HCT116 (cell line): Measurements from ENCODE around the gene ALX3. TPM values are rescaled to one million over a fixed set of nuclear protein-coding genes. Genes with fewer than 3 reads are reported as not detected.

Experiments used
- ATAC-seq: fragments of 200-7000 bp; cut with Tn5 transposase; 2 replicates; pipeline ENCODE4 v1.9.1; 2020; ENCODE audit warnings: mild to moderate bottlenecking, moderate library complexity
- BruUV-seq: library from RNA; stranded (reverse); fragments of 400-500 nt; replicated peaks from 2 replicates; lab custom pipeline; 2021; lab: Mats Ljungman, UMichigan
- CTCF ChIA-PET: fragments of 300-600 bp; sonication (Branson Sonifier 250); formaldehyde crosslinking; loops from one replicate; lab custom pipeline; 2021; ENCODE audit warnings: antibody characterized with exemption; lab: Charles Lee
- POLR2A ChIA-PET: fragments of 300-600, 350-600 bp; sonication (Branson Sonifier 250); formaldehyde crosslinking; loops from one replicate; lab custom pipeline; 2021; ENCODE audit warnings: antibody characterized with exemption; lab: Charles Lee
- RAD21 ChIA-PET, 2 experiments: fragments of 300-600 bp; sonication (Branson Sonifier 250); formaldehyde crosslinking; loops; one replicate each; lab custom pipeline; 2023; ENCODE audit warnings: low total read pairs in 2 of 2; ENCODE audit not compliant: uncharacterized antibody in 2 of 2, unreplicated experiment in 2 of 2, low non-redundant PET in 1 of 2; lab: Charles Lee
- DNase-seq: peaks from one replicate; pipeline ENCODE4 v3.0.0-alpha.2; 2010; ENCODE audit warnings: low read depth, low spot score
- H2AFZ ChIP-seq: fragments of 200-600 bp; shearing (Covaris generic), sonication (generic); 2 replicates; pipeline ENCODE4 v1.6.1; 2017; ENCODE audit warnings: low read depth, mixed run types, mixed read lengths, antibody characterized with exemption, low read length; ENCODE audit not compliant: poor library complexity, severe bottlenecking
- H3K27ac ChIP-seq: 2 replicates; pipeline ENCODE4 v1.5.1; 2012; ENCODE audit warnings: low read depth, low read length
- H3K27me3 ChIP-seq: fragments of 200-600 bp; sonication (generic); 2 replicates; pipeline ENCODE4 v1.6.1; 2016; ENCODE audit warnings: mixed run types, low read length, mixed read lengths; ENCODE audit not compliant: insufficient read depth
- H3K36me3 ChIP-seq, 2 experiments: fragments of 200-500 bp in 1 of 2; fragments of 200-600 bp in 1 of 2; sonication (Bioruptor generic) in 1 of 2; sonication (generic) in 1 of 2; 2 replicates each; pipeline versions ENCODE4 v1.5.1 to v1.6.1; 2014 to 2016; ENCODE audit warnings: low read length in 2 of 2, inconsistent platforms in 1 of 2, mixed read lengths in 1 of 2, mixed run types in 1 of 2; ENCODE audit not compliant: insufficient read depth in 2 of 2, control insufficient read depth in 1 of 2
- H3K4me1 ChIP-seq, 2 experiments: fragments of 200-600 bp in 1 of 2; sonication (generic) in 1 of 2; 2 replicates each; pipeline versions ENCODE4 v1.5.1 to v1.6.1; 2012 to 2017; ENCODE audit warnings: low read length in 2 of 2, inconsistent platforms in 1 of 2, mild to moderate bottlenecking in 1 of 2, mixed read lengths in 1 of 2, mixed run types in 1 of 2, moderate library complexity in 1 of 2; ENCODE audit not compliant: insufficient read depth in 2 of 2, control insufficient read depth in 1 of 2
- H3K4me2 ChIP-seq: fragments of 200-600 bp; sonication (generic); 2 replicates; pipeline ENCODE4 v1.6.1; 2017; ENCODE audit warnings: mixed run types, low read length, mixed read lengths
- H3K4me3 ChIP-seq, 2 experiments: fragments of 200-600 bp in 1 of 2; sonication (generic) in 1 of 2; replicated peaks in 1 of 2; 2 replicates each; pipeline ENCODE4 v1.5.1; 2011 to 2016; ENCODE audit warnings: low read length in 2 of 2, control low read depth in 1 of 2, low read depth in 1 of 2, mild to moderate bottlenecking in 1 of 2, mixed read lengths in 1 of 2, mixed run types in 1 of 2
- H3K79me2 ChIP-seq: fragments of 200-600 bp; sonication (generic); 2 replicates; pipeline ENCODE4 v1.6.1; 2017; ENCODE audit warnings: mild to moderate bottlenecking, mixed run types, low read length, moderate library complexity, mixed read lengths; ENCODE audit not compliant: insufficient read depth
- H3K9ac ChIP-seq: fragments of 200-600 bp; sonication (generic); 2 replicates; pipeline ENCODE4 v1.6.1; 2016; ENCODE audit warnings: low read length, mixed read lengths
- H3K9me2 ChIP-seq: fragments of 200-600 bp; sonication (generic), shearing (Covaris generic); 2 replicates; pipeline ENCODE4 v1.6.1; 2017; ENCODE audit warnings: mixed run types, mild to moderate bottlenecking, moderate library complexity; ENCODE audit not compliant: insufficient read depth
- H3K9me3 ChIP-seq, 2 experiments: fragments of 200-500 bp in 1 of 2; fragments of 200-600 bp in 1 of 2; sonication (Bioruptor generic) in 1 of 2; sonication (generic) in 1 of 2; 2 replicates each; pipeline ENCODE4 v1.6.1; 2014 to 2017; ENCODE audit warnings: low read length in 2 of 2, mixed read lengths in 2 of 2, inconsistent platforms in 1 of 2, low read depth in 1 of 2, mild to moderate bottlenecking in 1 of 2, mixed run types in 1 of 2, moderate library complexity in 1 of 2; ENCODE audit not compliant: control insufficient read depth in 1 of 2, insufficient read depth in 1 of 2
- H4K20me1 ChIP-seq: fragments of 200-600 bp; sonication (generic), shearing (Covaris generic); 2 replicates; pipeline ENCODE4 v1.6.1; 2017; ENCODE audit warnings: mixed run types, mild to moderate bottlenecking, moderate library complexity; ENCODE audit not compliant: insufficient read depth
- CEBPB ChIP-seq: IDR thresholded peaks from 2 replicates; pipeline ENCODE4 v1.6.1; 2012; ENCODE audit warnings: low read depth
- ELF1 ChIP-seq: IDR thresholded peaks from 2 replicates; pipeline ENCODE4 v1.6.1; 2012; ENCODE audit warnings: low read depth, borderline replicate concordance
- EZH2 ChIP-seq: fragments of 200-600 bp; sonication (generic); IDR thresholded peaks from 2 replicates; pipeline ENCODE4 v1.6.1; 2017; ENCODE audit warnings: antibody characterized with exemption, mixed run types
- EZH2phosphoT487 ChIP-seq: fragments of 200-600 bp; IDR thresholded peaks from 2 replicates; pipeline ENCODE4 v1.6.1; 2018; ENCODE audit warnings: antibody characterized with exemption, borderline replicate concordance
- JUND ChIP-seq: IDR thresholded peaks from 2 replicates; pipeline ENCODE4 v1.6.1; 2012
- POLR2AphosphoS5 ChIP-seq: IDR thresholded peaks from 2 replicates; pipeline ENCODE4 v1.6.1; 2011; ENCODE audit warnings: mild to moderate bottlenecking, low read depth, low read length, moderate library complexity
- RAD21 ChIP-seq: IDR thresholded peaks from 2 replicates; pipeline ENCODE4 v1.6.1; 2012; ENCODE audit warnings: low read depth, mild to moderate bottlenecking
- SIN3A ChIP-seq: IDR thresholded peaks from 2 replicates; pipeline ENCODE4 v1.6.1; 2012; ENCODE audit warnings: low read depth
- SP1 ChIP-seq: IDR thresholded peaks from 2 replicates; pipeline ENCODE4 v1.6.1; 2012; ENCODE audit warnings: low read depth
- SRF ChIP-seq: IDR thresholded peaks from 2 replicates; pipeline ENCODE4 v1.6.1; 2012; ENCODE audit warnings: low read depth
- intact Hi-C: fragments of 100-400 bp; cut with micrococcal nuclease; formaldehyde crosslinking; loops from 2 replicates; pipeline ENCODE4 v1.10.0; 2022
- total RNA-seq: library from RNA; stranded (reverse); gene quantifications from one replicate; pipeline ENCODE4 v1.2.1, GENCODE V29; 2021; ENCODE audit not compliant: unreplicated experiment
- TF ChIP-seq, protein P1 (sequence below), 3 experiments: fragments of 200-600 bp in 1 of 3; sonication (generic) in 1 of 3; IDR thresholded peaks in 2 of 3; conservative IDR thresholded peaks in 1 of 3; 2 replicates each; pipeline ENCODE4 v1.5.1; 2012 to 2017; ENCODE audit warnings: low read depth in 2 of 3, low read length in 2 of 3, antibody characterized with exemption in 1 of 3, borderline replicate concordance in 1 of 3, control low read depth in 1 of 3, mild to moderate bottlenecking in 1 of 3, mixed read lengths in 1 of 3, mixed run types in 1 of 3, moderate library complexity in 1 of 3; ENCODE audit not compliant: insufficient read depth in 1 of 3
- TF ChIP-seq, protein P2 (sequence below): IDR thresholded peaks from 2 replicates; pipeline ENCODE4 v1.6.1; 2012
- TF ChIP-seq, protein P3 (sequence below): IDR thresholded peaks from 2 replicates; pipeline ENCODE4 v1.6.1; 2012; ENCODE audit warnings: low read depth

Gene ALX3
- total RNA-seq, 1 experiment from 2014 or later, result not detected

DNA sequence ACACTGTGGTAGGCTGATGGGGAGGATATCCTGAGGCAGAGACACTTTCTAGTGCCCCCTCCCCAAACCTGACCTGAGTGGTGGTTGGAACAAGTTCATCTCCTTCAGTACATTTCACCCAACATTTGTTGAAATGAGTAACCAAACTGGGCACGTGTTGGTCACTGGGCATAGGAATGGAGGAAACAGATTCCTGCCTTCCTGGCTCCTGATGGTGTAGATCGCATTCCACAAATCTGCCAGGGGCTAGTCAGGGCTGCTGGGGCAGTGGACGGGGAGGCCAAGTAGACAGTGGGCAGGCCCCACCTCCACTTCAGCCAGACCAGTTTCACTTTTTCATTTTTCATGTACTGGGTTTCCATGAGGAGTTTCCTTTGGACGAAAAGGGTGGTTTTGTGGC lies 16.5 kb upstream of the ALX3 start:
- Histone ChIP-seq H3K27ac (no peak overlapping the region), H2AFZ (no peak overlapping the region), H3K27me3 (no peaks in the 10 kb centered on the region), H3K4me2 (no peak overlapping the region), H3K9me3 (no peaks in the 10 kb centered on the region), H3K9me2 (no peaks in the 10 kb centered on the region), H4K20me1 (no peaks in the 10 kb centered on the region), H3K4me1 (no peaks in the 10 kb centered on the region), H3K9ac (no peak overlapping the region), H3K36me3 (no peaks in the 10 kb centered on the region), H3K79me2 (no peaks in the 10 kb centered on the region), H3K4me3 (no peak overlapping the region)
- BruUV-seq, result no TSS peak
- ATAC-seq (no peak), DNase-seq (no peak)
- ChIA-PET RAD21 (no interaction called here), POLR2A (no interaction called here), CTCF (interaction anchor here (1.5 to 2.0 kb wide), 4 partner anchors 10 to 373 kb away, joined by 5 to 57 read pairs (median 14); no protein-coding TSS in a partner anchor)
- TF ChIP-seq CEBPB (no peak), ELF1 (no peak), EZH2 (no peak), SP1 (no peak), EZH2phosphoT487 (no peak), JUND (no peak), RAD21 (no peak), SRF (no peak), POLR2AphosphoS5 (no peak), SIN3A (no peak)
- TF ChIP-seq, protein P1, sequence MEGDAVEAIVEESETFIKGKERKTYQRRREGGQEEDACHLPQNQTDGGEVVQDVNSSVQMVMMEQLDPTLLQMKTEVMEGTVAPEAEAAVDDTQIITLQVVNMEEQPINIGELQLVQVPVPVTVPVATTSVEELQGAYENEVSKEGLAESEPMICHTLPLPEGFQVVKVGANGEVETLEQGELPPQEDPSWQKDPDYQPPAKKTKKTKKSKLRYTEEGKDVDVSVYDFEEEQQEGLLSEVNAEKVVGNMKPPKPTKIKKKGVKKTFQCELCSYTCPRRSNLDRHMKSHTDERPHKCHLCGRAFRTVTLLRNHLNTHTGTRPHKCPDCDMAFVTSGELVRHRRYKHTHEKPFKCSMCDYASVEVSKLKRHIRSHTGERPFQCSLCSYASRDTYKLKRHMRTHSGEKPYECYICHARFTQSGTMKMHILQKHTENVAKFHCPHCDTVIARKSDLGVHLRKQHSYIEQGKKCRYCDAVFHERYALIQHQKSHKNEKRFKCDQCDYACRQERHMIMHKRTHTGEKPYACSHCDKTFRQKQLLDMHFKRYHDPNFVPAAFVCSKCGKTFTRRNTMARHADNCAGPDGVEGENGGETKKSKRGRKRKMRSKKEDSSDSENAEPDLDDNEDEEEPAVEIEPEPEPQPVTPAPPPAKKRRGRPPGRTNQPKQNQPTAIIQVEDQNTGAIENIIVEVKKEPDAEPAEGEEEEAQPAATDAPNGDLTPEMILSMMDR (IDR thresholded peaks at IDR 0.05 in 2 of 3, conservative IDR thresholded peaks at IDR 0.05 in 1 of 3; ENCODE audit: borderline replicate concordance in 1 of 3, insufficient read depth in 1 of 3, low read depth in 2 of 3, low read length in 2 of 3), result no peak
- TF ChIP-seq, protein P2, sequence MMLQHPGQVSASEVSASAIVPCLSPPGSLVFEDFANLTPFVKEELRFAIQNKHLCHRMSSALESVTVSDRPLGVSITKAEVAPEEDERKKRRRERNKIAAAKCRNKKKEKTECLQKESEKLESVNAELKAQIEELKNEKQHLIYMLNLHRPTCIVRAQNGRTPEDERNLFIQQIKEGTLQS, result no peak
- TF ChIP-seq, protein P3, sequence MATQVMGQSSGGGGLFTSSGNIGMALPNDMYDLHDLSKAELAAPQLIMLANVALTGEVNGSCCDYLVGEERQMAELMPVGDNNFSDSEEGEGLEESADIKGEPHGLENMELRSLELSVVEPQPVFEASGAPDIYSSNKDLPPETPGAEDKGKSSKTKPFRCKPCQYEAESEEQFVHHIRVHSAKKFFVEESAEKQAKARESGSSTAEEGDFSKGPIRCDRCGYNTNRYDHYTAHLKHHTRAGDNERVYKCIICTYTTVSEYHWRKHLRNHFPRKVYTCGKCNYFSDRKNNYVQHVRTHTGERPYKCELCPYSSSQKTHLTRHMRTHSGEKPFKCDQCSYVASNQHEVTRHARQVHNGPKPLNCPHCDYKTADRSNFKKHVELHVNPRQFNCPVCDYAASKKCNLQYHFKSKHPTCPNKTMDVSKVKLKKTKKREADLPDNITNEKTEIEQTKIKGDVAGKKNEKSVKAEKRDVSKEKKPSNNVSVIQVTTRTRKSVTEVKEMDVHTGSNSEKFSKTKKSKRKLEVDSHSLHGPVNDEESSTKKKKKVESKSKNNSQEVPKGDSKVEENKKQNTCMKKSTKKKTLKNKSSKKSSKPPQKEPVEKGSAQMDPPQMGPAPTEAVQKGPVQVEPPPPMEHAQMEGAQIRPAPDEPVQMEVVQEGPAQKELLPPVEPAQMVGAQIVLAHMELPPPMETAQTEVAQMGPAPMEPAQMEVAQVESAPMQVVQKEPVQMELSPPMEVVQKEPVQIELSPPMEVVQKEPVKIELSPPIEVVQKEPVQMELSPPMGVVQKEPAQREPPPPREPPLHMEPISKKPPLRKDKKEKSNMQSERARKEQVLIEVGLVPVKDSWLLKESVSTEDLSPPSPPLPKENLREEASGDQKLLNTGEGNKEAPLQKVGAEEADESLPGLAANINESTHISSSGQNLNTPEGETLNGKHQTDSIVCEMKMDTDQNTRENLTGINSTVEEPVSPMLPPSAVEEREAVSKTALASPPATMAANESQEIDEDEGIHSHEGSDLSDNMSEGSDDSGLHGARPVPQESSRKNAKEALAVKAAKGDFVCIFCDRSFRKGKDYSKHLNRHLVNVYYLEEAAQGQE, result no peak
- intact Hi-C loops, result no loop called here
